Activated CD8-positive, alpha-beta memory T cell treated with anti-CD3 and anti-CD28 coated beads for 24 hours (primary cell): ENCODE measurements around the gene KCNAB1.

ENCODE experiments used
- DNase-seq: peaks from one replicate; pipeline ENCODE4 v3.0.0-alpha.2; 2020

Gene KCNAB1

GRCh38 chr3:156587760-156588069 is 467.3 kb downstream of the KCNAB1 start:
- DNase-seq, result no peak
